CD4-positive, alpha-beta T cell treated with Interleukin-1 beta for 1 hour (primary cell): Measurements from ENCODE around the gene BIN1.
A peak's percentile ranks its signal among the peaks of the same experiment; 100 is the strongest.
"Not testable (repeated sequence)": the region's sequence is repeated elsewhere in the genome, so short reads cannot be mapped to it uniquely, and the experiment has no call there.

ENCODE experiments used
- DNase-seq, 2 donors: peaks; one replicate each; pipeline ENCODE4 v3.0.0-alpha.2; 2020 to 2022

BIN1 gene

GRCh38 chr2:127134235-127134634, 27.3 kb upstream of the BIN1 start:
- DNase-seq, result no peak

DNA sequence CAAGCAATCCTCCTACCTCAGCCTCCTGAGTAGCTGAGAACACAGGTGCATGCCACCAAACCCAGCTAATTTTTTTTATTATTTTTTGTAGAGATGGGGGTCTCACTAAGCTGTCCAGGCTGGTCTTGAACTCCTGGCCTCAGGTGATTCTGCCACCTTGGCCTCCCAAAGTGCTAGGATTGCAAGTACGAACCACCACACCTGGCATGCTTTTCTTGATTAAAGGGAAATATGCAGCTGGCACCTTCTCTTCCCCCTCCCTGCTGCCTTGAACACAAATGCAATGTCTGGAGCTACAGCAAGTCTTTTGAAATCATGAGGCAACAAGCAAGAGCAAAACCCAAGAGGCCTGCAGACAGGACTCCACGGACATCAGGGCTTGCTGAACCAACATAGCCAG, 26.8 kb upstream of the BIN1 start:
- no peak for DNase-seq

GRCh38 chr2:127130421-127130820, 23.5 kb upstream of the BIN1 start:
- DNase-seq, result no peak

DNA sequence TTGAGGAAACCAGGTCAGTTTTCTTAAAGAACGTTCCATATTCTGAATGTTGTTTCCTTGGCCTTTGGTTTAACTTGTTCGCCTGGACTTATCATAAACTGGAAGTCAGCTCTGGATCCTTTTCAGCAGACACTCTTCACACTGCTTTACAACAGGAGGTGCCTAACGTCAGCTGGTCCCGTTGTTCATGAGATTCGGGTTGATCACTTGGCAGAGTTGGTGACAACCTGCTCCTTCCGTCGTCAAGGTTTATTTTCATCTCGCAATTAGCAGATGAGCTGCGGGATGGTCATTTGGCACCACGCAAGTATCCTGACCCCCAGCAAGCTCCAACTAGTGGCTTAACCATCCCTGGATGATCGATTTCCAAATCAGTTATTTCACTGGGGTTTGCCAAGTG, 23.0 kb upstream of the BIN1 start:
- no peak for DNase-seq

DNA sequence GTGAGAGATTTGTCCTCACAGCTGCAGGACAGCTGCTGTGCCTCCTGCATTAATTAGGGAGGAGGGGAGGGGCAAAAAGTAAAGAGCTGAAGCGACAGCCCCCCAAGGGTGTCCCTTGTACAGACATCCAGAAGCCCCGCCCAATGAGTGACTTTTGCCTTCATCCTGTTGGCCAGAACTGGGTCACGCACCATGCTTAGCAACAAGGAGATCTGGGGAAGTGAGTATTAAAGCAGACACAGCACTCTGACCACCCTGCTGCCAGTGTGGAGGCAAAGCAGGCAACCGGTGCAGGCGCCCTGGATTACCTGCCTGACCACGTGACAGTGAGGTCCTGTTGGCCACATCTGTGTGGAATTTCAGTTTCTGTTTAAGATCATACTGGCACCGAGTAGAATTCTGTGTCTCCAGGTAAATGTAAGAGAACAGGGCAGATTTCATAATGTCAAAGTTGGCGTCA, 21.5 kb upstream of the BIN1 start:
- peak in 1 of 2 donors; percentile 38 for DNase-seq

GRCh38 chr2:127125821-127126220, 18.9 kb upstream of the BIN1 start:
- no peak for DNase-seq

GRCh38 chr2:127124426-127124825, 17.5 kb upstream of the BIN1 start:
- no peak for DNase-seq

- DNase-seq, result no peak
Observed at GRCh38 chr2:127122361-127123027, 15.5 kb upstream of the BIN1 start.

GRCh38 chr2:127121776-127122176, 14.8 kb upstream of the BIN1 start:
- no peak for DNase-seq

DNA sequence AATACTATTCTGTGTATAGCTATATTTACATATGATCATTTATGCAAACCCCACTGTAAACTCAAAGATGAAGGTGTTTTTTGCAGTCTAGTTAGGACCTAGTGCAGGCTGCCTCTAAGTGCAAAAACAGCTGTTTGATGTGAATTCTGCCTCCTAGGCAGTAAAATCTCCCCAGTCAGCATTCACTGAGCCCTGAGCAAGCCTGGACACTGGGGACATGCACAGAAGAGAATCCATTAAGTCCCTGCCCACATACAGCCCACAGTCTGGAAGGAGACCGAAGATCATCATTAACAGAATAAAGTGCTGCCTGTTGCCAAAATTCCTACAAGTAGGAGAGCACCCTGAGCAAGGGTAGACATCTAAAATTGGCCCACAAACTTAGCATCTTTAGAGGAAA, 14.4 kb upstream of the BIN1 start:
- no peak for DNase-seq

- DNase-seq, result not testable (repeated sequence)
Observed at GRCh38 chr2:127120408-127120807, 13.5 kb upstream of the BIN1 start.

DNA sequence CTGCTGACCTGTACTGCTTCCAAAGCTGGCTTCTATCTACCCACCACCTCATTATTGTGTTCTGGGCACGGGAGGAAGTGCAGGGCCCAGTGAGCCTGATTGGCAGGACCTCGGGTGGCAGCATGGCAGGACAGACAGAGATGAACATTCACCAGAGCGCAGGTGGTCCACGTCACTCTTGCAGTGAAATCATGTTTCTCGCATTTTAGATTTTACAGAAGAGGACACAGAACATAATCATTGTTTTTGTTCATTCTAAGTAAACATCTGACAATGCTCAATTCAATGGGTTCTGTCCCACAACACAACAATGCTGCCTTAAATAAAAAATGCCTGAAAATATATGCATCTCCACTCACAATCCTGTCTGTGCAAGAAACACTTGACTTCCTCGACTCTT, 11.5 kb upstream of the BIN1 start:
- no peak for DNase-seq

DNA sequence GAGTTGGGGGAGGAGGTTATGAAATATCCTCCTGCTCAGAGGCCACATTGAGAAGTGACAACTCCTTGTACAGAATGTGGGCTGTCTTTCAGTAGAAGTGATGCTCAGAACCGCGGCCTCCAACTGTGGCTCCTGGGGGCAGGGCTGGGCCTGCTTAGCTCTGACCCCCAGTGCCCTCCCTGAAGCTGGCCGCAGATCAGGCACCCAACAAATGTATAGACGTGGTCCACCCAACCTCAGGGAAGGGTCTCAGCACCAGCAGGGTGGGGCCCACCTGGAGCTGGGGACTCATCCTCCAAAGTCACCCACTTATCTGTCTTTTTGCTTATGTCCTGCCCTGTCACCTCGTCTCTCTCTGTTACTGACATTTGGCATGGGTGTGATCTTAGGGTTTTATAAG, 11.1 kb upstream of the BIN1 start:
- DNase-seq, result no peak

- DNase-seq, result no peak
Observed at GRCh38 chr2:127117603-127118002, 10.6 kb upstream of the BIN1 start.

GRCh38 chr2:127115471-127116199, 8.7 kb upstream of the BIN1 start:
- no peak for DNase-seq

DNA sequence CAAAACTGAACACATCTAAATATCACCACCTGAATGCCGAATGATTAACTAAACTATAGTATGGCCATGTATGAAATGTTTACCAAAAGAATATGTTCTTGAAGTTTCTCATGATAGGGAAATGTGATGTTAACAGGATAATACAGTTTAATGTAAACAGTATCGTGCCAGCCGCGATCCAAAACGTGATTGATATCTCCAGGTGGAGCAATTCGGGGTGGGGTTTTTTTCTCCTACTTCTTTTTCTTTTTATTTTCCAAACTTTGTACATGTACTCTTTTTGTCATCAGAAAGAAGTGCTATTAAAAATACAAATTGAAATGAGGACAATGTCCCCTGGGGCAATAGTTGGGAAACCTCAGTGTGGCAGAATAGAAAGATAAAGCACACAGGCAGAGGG, 4.0 kb upstream of the BIN1 start:
- no peak for DNase-seq

GRCh38 chr2:127108090-127108523, 1.2 kb upstream of the BIN1 start:
- no peak for DNase-seq

- DNase-seq, result no peak
Observed at GRCh38 chr2:127107622-127107999, 657 bp upstream of the BIN1 start.

DNA sequence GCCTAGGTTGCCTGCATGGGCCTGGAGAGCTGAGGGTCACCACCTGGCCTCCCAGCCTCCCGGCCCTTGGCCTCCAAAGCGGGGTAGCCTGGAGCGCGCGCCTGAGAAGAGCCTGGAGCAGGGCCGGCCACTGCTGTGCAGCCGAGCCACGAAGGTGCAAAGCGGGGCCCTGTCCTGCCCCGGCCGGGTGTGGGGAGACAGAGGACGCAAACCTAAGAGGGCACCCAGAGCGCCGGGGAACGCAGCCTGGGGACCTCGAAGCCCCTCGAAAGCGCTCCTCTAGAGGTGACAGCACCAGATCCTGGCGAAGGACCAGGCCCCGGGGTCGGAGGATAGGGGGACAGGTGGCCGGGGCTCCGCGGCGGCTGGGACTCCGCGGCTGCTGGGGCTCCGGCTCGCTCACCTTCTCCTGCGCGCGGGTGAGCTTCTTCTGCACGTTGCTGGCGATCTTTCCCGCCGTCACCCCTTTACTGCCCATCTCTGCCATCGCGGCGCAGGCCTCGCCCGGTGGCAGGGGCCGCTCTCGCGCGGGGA, 430 bp downstream of the BIN1 start:
- no peak for DNase-seq

- DNase-seq, result no peak
Observed at GRCh38 chr2:127105656-127106456, 1.1 kb downstream of the BIN1 start.

GRCh38 chr2:127104881-127105655, 1.9 kb downstream of the BIN1 start:
- no peak for DNase-seq

GRCh38 chr2:127104166-127104660, 2.7 kb downstream of the BIN1 start:
- no peak for DNase-seq
